DND-41 (cell line): Measurements from ENCODE around the gene POU3F1.

ENCODE experiments used
- CTCF ChIP-seq: IDR thresholded peaks from 2 replicates; pipeline ENCODE4 v1.5.1; 2012; ENCODE audit warnings: borderline replicate concordance, low read length, moderate library complexity, mild to moderate bottlenecking; ENCODE audit not compliant: poor library complexity, severe bottlenecking; ENCODE audit errors: extremely low read depth
- EZH2 ChIP-seq: IDR thresholded peaks from 3 replicates; pipeline ENCODE4 v1.6.1; 2012; ENCODE audit warnings: borderline replicate concordance, low read depth, mild to moderate bottlenecking, moderate library complexity, low read length, inconsistent platforms; ENCODE audit not compliant: severe bottlenecking

- no peak for TF ChIP-seq CTCF
- no peak for TF ChIP-seq EZH2
Observed at GRCh38 chr1:38045401-38046332, 926 bp downstream of the POU3F1 start.
